NCI-H1694 (cell line): ENCODE measurements around the gene ZFP36L1.

Experiments used
- DNase-seq: peaks from one replicate; lab custom pipeline; 2025; lab: John Stamatoyannopoulos, UW

The ZFP36L1 gene

DNA sequence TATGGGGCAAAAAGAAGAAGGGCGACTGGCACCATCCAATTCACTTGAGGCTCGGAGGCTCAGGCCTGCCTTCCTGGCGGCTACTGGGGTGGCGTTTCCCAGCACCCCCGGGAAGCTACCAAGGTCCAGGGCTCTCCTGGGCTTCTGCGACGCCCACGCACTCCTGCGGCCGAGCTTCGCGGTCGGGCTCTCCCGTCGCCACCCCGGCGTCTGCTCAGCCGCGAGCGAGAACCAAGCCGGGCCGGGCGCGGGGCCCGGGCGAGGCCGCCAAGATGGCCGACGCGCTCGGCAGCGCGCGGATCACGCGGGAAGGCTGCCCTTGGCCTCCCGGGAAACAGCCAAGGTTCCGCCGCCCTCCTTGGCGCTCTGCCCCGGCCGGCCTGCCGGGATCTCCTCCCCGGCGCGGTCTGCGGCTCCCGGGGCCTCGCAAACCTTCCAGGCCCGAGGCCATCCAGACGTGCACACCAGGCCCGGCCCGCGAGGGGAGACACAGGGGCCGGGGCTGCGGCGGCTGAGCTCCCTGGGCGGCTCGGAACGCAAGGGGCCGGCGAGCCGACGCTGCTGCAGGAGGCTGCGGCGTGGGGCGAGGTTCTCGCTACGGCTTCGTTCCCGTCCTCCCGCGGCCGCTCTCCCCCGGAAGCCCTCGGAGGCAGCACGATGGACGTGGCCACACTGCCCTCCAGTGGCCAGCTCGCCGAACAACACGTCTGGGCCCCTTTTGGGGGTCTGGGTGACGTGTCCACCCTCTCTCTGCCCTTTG is 23.5 kb upstream of the ZFP36L1 start:
- peak; percentile 87 for DNase-seq

DNA sequence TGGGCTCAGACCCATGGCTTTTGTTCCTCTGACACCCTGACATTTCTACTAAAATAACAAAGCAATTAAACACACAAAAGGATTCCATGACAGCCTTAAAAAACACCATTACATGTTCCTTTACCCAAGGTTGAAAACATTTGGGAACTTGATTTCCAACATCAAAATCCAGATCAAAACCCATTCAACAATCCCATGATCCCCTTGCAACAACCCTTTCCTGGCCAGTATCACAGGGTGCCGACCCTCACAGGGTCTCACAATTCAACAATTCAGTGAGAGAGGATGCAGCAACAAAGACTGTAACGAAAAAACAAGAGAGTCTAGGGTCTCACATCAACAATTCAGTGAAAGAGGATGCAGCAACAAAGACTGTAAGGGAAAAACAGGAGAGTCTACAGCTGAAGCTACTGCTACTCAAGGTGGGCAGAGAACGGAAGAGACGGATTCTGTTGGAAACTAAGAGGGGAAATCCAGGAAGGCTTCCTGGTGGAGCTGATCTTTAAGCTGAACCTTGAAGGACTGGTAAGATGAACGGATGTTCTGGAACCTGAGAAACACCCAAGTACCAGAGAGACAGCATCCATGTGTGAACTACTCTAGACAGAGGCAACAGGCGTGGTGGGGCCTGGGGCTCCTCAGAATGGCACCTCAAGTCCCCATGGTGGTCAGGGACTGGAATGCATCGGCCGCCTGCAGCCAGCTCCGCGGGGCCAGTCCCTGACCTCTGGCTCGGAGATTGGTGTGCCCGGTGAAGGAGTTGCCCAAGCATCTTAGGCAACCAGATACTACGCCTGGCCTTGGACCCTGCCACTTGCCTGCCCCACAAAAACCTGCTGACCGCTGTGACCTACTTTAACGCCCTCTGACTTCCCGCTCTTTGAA is 22.7 kb upstream of the ZFP36L1 start:
- no peak for DNase-seq

DNA sequence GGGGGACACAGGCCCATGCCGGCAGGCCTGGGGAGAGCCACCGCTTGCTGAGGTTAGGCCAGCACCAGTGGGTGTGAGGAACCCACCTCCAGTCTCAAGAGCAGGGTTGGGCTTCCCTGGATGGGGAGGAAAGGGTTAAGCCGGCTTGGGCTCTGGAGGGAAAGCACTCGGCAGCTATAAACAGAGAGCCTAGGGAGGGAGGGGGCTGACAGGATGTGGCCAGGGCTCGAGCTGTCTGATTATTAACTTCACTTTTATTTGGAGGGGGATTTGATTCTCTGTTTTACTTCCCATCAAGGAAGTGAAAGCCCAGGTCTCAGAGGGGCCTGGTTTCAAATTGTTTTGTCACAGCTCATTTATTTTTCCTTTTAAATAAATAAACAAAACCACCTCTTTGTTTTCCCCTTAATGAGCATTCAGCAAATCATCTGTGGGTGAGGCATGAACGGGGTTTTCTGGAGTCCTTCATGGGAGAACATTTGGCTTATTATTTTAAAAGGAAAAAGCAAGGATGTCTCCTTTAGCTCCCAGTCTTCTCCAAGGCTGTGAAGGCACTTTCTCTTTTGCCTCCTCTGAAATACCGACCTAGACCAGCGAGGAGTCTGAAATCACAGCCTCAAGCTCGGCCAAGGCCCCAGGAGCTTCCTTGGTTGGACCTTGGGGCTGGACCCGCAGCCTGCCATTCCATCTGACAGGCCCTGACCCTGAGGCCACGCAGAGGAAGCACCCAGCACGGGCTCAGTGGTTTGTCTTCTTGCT is 21.9 kb upstream of the ZFP36L1 start:
- no peak for DNase-seq

DNA sequence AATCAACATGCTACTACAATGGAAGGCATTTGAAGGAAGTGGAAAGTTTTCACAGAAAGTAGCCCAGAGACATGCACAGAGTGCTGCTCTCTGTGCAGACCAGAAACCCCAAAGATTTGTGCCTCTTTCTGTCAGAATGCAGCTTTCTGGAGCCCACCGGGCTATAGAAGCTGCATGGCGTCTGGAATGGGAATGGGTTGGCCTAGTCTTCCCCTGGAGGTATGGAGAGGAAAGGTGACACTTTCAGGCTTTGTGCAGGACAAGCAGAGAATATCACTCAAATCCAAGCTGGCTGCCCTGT is 21.3 kb upstream of the ZFP36L1 start:
- no peak for DNase-seq

DNA sequence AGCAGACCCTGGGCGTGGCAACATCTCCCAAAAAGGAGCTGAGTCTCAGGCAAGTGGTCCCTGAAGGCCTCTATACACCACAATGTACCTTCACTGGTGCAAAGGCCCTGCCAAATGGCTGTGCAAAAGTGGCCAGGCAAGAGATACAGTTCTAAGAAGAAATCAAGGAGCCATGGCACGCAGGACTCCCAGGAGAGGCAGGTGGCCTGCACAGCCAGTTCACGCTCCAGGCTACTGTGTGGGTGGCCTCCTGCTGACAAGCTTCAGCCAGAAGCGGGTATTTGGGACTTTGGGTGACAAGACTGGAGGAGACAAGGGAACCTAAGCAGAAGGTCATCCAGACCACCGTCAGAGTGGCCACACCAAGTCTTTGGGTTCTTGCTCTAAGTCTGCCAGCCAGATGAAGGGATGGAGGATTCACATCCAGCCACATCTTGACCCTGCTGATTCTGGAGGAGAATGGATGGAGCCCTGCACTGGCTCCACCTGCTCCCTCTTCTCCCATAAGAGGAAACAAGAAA is 20.5 kb upstream of the ZFP36L1 start:
- no peak for DNase-seq

DNA sequence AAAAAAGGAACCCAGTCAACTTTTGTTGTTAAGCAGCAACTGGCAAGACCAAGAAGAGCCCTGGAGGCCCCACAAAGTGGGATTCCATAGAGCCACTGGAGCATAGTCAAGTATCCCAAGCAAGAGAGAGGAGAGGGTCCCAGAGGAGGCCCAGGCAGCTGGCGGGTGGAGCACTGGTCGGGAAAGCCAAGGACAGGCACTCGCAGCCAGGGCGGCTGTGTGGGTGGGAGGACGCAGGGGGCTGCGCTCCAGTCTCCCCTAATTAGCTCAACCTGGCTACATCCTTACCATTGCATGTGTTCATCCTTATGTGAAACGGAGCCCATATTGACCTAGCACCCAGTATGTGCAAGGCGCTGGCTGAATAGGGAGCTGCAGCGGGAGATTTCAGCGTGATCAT is 18.3 kb upstream of the ZFP36L1 start:
- no peak for DNase-seq

DNA sequence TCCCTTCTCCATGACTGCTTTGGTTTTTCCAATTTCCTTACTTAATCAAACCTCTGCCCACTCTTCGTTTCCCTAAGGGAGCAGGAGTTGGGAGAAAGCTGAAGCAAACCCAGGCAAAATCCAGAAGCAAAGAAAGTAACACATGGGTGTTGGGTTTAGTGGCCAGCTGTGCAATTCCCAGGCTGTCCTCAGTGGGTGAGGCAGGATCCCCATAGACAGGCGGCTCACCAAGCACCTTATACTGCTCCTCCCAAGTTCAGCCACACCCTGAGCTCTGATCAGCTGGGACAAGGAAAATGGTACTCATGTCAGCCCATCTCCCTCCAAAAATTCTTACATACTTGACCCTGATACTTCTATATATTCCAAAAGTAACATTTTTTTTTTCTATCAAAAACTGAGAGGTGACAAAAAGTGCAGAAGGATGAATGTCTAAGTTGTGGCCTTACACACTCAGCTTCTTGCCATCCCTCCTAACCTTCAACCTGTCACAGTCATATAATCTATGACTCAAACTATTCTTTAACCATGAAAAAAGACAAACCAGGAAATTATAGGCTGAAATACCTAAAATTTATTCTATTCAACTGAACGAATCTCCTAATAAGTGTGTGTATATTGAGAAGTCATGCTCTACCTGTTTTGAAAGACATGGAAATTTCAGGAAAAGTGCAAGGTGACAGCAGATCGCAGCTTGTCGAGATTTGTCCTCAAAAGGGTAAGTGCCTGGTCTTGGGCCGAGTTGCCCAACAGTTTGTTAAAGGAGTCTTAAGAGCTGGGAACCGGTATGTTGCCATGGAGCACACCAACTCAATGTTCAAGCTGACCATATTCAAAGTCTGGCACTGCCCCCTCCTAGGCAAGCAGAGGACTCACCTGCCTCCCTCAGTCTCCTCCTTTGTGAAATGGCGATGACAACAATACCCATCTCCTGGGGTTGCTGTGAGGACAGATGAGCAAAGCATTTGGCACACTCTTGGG is 17.6 kb upstream of the ZFP36L1 start:
- no peak for DNase-seq

DNA sequence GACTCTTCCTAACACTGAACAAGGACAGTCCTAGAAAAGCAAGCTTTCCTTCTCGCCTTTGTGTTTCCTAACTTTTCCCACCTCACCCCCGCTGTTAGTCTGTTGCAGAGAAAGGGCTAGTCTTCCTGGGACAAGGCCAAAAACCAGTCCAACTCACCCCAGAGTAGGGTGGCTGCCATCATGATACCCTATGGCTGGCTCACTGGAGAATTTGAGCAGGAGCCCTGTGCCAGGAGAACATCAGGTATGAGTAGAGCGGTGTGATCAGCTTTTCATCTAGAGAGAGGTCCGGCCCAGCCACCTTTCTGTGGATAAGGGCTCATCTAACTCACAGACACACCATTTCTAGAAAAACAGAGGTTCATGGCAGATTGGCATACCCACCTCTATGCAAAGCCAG is 16.7 kb upstream of the ZFP36L1 start:
- no peak for DNase-seq

DNA sequence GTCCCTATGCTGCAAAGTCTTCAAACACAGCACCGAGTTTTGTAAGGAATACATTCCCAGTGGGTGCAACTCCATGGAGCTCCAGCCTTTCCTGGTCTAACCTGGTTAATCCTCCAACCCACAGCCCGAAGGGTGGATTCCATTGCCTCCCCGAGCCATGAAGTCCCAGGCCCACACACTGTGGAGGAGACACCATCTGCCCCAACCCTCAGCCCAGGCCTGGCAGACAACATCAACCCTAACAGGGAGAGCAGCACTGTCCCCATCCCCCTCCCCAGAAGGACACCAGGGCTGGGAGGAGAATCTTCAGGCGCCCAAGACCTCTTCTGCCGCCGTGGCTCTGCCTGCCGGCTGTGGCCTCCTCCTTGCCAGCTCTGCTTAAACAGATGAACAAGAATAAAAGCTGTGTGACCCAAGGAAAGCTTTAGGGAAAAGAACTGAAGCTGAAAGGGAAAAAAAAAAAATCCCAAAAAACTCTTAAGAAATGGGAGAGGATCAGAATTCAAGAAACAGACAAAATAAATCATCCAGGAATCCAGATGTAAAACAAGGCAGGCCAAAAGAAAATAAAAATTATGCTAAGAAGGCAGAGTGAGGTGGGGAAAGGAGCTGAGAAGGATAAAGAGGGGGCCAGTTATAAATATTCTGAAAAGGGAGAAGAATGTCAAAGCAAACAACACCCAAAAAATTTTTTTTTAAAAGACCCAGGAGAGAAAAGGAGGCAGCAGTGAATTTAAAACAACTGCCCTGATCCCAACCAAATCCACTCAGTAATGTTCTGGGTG is 16.0 kb upstream of the ZFP36L1 start:
- DNase-seq: no peak

DNA sequence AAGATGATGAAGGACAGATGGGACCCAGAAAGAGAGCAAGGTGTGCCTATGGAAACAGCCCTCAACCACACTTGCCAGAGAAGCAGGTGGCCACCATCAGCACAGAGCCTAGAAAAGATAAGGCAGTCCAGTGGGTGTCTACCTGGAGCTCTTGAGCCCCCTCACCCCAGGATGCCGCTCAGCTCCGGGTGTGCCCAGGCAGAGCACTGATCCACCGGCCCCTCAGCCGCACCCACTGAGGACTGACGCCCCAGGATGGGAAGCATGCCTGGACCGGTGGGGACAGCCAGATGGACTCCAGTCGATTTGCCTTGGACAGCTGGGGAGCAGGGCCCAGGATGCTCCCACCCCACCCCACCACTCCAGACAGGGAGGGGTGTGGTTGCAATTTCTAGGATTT is 15.1 kb upstream of the ZFP36L1 start:
- no peak for DNase-seq

DNA sequence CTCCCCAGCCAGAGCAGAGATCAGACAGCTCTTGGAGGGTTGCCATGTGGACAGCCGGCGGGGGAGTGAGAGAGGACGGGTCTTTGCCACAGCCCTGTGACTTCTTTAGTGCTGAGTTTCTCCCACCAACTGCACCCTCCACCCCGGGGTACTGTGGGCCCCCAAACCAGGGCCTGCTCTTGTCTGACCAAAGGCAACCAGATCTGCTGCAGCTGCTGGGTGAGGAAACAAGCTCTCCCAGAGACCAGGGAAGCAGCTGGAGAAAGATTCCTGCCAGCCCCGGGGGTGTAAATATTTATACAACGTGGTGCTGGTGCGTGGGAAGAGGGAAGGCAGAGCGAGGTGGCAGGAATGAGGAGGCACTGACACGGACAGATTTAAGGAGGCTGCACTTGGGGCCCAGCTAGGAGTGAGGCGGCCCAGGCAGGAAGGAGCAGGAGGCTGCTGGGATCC is 14.3 kb upstream of the ZFP36L1 start:
- DNase-seq: peak; percentile 68

DNA sequence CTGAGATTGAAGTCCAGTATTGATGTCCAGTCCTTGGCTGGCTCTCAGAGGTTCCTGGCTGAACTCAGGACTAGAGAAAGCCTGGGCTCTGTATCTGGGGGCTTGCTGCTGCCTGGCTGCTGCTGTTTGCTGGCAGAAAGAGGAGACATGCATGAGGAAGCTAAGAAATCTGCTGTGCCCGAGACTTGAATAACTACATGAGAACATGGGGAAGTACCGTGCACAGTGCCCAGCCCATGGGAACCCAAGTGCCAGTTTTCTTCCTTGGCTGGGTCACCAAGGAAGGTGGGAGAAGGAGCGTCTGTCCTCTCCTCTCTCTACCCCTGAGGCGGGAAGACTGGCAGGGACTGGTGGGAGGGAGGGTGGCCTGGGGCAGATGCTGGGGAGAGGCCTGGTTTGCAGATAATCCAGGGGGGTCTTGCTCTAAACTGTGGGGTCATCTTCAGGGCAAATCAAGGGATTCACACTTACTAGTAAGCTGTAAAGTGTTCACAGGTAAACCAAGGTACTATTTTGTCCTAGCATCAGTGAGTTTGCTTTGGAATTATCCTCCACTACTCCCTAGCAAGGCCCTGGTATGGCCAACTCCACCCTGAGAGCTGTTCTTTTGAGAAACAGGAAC is 13.8 kb upstream of the ZFP36L1 start:
- no peak for DNase-seq

DNA sequence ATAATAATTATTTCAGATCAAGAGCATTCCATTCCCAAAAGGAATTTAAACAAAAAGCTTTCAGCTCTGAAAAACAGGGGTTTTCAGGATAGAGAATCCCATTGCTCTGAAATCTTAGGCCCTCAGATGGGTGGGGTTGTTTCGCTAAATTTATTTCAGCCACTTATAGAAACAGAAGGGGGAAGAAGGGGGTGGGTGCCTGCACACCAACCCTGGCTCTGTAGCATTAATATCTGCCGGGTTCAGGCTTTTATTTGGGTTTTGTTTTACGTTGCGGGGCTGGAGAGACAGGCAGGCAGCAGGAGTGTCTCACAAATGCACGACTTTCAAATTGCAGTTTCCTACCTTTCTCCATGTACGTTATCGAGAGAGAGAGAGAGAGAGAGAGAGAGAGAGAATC is 12.5 kb upstream of the ZFP36L1 start:
- no peak for DNase-seq

DNA sequence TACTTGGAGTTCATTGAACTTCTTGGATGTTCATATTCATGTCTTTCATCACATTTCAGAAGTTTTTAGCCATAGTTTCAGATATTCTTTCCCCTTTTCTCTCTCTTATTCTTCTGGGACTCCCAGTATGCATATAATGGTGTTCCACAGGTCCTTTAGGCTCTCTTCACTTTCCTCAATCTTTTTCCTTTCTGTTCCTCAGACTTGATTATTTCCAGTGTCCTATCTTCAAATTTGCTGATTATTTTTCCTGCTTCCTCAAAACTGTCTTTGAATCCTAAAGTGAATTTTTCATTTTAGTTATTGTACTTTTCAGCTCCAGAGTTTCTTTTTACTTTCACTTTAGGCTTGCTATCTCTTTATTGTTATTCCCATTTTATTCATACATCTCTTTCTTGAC is 8.8 kb upstream of the ZFP36L1 start:
- no peak for DNase-seq

DNA sequence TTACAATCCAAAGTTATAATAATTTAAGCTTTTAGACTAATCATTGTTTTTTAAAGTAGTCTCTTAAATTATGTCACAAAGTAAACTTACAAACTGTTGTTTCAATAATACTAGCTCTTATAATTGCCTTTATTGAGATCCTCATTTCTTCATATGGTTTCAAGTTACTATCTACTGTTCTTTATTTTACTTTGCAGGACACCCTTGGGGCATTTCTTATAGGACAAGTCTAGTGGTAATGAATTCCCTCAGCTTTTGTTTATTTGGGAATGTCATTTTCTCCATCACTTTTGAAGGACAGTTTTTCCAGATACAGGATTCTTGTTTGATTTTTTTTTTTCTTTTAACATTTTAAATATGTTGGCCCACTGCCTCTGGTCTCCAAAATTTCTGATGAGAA is 8.1 kb upstream of the ZFP36L1 start:
- no peak for DNase-seq

DNA sequence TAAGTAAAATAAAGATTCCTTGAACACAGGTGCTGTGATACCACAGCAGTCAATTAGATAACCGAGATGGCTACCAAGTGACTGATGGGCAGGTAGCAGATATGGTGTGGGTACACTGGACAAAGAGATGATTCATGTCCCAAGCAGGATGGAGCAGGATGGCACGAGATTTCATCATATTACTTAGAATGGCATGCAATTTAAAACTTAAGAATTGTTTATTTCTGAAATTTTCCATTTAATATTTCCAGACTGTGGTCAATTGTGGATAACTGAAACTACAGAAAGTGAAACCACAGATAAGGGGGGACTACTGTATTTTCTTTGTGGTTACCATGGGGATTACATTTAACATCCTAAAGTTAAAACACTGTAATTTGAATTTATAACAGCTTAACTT is 7.5 kb upstream of the ZFP36L1 start:
- DNase-seq: no peak

DNA sequence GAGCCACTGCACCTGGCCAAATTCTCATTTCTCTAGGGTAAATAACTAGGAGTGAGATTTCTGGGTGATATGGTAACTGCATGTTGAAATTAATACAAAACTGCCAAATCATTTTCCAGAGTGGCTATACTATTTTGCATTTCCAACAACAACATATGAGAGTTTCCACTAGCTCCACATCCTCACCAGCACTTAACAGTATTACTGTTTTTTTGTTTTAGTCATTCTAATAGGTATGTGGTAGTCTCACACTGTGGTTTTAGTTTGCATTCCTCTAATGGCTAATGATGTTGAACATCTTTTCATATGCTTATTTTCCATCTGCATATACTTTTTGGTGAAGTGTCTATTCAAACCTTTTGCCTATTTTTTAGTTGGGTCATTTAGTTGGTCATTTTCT is 5.8 kb upstream of the ZFP36L1 start:
- DNase-seq: no peak

DNA sequence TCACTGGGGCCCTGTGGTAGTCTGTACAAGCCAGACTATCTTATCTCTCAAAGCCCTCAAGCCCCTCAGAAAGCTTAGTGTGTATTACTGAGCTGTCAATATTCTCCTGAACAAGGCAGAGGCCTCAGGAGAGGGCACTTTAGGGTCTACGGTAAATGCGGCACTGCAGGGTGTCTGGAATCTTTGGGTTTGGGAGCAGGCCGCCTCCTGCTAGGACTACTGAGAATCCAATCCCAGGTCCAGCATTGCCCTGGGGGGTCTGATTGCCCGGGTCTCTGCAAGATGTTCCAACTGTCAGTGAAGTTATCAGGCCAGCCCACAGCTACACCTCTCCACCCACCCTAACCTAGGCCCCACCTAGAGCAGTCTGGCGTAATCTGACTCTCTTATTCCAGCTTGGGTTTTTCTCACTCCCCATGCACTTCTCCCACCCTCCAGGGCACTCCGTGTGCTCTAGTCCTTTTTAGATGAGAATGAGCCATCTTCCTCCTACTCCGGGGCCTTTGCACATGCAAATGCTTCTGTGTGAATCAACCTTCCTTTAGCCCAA is 4.3 kb upstream of the ZFP36L1 start:
- DNase-seq: no peak

DNA sequence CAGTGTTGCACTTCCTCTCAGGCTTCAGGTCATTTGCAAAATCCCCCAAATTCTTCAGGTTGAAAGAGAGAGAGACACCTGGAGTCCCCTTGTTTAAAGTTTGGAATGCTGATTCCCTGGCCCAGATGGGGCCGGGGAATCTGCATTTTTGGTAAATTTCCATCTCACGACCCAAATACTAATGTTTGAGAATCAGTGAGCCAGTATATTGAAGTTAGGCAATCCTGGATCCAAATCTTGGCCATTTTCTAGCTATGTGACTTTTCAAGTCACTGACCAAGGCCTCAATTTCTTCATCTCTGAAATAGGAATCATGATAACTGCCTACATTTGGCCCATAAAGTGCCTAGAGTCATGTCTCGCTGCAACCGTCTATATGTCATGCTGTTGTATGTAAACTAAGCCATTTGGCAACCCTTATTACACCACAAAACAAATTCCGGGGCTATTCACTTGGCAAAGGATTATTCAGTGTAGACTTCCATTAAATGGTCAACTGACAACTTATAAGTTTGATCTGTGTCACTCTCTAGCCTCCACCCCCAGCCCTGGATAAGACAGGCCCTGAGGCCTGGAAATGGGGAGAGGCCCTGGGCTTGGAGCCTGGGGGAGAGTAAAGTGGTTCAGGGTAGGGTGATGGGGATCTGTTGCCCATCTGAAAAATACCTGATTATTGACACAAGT is 3.7 kb upstream of the ZFP36L1 start:
- no peak for DNase-seq
